Calu3 (cell line): ENCODE results near the gene KRT7. TPM values are rescaled to one million over a fixed set of nuclear protein-coding genes. Genes with fewer than 3 reads are reported as not detected.

Experiments
- BruUV-seq: library from RNA; stranded (reverse); fragments of 400-500 nt; replicated peaks from 2 replicates; lab custom pipeline; 2021; lab: Mats Ljungman, UMichigan
- CTCF ChIA-PET: fragments of 300-600 bp; sonication (Branson Sonifier 250); formaldehyde crosslinking; loops from one replicate; lab custom pipeline; 2022; ENCODE audit warnings: antibody characterized with exemption; lab: Charles Lee
- DNase-seq: peaks from one replicate; pipeline ENCODE4 v3.0.0; 2022
- H3K27ac Mint-ChIP-seq: one replicate; pipeline ENCODE4 v1.8.0; 2022; ENCODE audit warnings: mixed read lengths; ENCODE audit not compliant: unreplicated experiment
- H3K27me3 Mint-ChIP-seq: one replicate; pipeline ENCODE4 v1.8.0; 2022; ENCODE audit warnings: mixed read lengths; ENCODE audit not compliant: unreplicated experiment
- H3K36me3 Mint-ChIP-seq: one replicate; pipeline ENCODE4 v1.8.0; 2022; ENCODE audit warnings: mild to moderate bottlenecking, moderate library complexity, mixed read lengths; ENCODE audit not compliant: insufficient read depth, unreplicated experiment
- H3K4me1 Mint-ChIP-seq: one replicate; pipeline ENCODE4 v1.8.0; 2022; ENCODE audit warnings: mild to moderate bottlenecking, low read depth, mixed read lengths; ENCODE audit not compliant: unreplicated experiment
- H3K4me3 Mint-ChIP-seq: one replicate; pipeline ENCODE4 v1.8.0; 2022; ENCODE audit warnings: mild to moderate bottlenecking, low read depth, moderate library complexity, mixed read lengths; ENCODE audit not compliant: unreplicated experiment
- H3K9me3 Mint-ChIP-seq: one replicate; pipeline ENCODE4 v1.8.0; 2022; ENCODE audit warnings: low read depth, mixed read lengths; ENCODE audit not compliant: unreplicated experiment
- CTCF ChIP-seq: fragments of 200-600 bp; IDR thresholded peaks from one replicate; pipeline ENCODE4 v1.8.0; 2022; ENCODE audit warnings: antibody characterized with exemption; ENCODE audit not compliant: unreplicated experiment
- intact Hi-C: fragments of 100-400 bp; cut with micrococcal nuclease; formaldehyde crosslinking; loops from one replicate; pipeline ENCODE4 v1.10.0; 2022; ENCODE audit not compliant: unreplicated experiment
- total RNA-seq: library from RNA; stranded (reverse); gene quantifications from 2 replicates; pipeline ENCODE4 v1.2.3, GENCODE V29; 2022

KRT7 gene
- total RNA-seq, 1 experiment from 2014 or later: 2,828 TPM

DNA sequence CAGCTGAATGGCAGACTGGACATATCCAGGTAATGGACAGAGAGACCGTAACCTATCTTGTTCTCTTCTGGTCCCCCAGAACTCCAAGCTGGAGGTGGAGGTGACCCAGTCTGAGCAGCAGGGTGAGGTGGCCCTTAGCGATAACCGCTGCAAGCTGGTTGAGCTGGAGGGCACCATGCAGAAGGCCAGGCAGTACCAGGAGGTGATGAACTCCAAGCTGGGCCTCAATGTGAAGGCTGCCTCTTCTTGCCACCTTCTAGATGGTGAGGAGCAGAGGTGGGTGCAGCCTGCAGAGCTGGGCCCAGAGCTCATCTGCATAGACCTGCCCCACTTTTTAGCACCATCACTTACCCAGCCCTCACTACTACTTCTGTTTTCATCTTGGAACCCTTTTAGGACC is 34.2 kb downstream of the KRT7 start:
- DNase-seq: no peak
- H3K27ac Mint-ChIP-seq: no peak overlapping the region
- no peak overlapping the region for H3K4me3 Mint-ChIP-seq
- intact Hi-C loops: no loop called here
- no peaks in the 10 kb centered on the region for H3K9me3 Mint-ChIP-seq
- no peak for TF ChIP-seq CTCF
- no TSS peak for BruUV-seq
- CTCF ChIA-PET: no interaction called here
- H3K36me3 Mint-ChIP-seq: peaks cover 5% of the 10 kb centered on the region
- no peaks in the 10 kb centered on the region for H3K4me1 Mint-ChIP-seq
- no peaks in the 10 kb centered on the region for H3K27me3 Mint-ChIP-seq

DNA sequence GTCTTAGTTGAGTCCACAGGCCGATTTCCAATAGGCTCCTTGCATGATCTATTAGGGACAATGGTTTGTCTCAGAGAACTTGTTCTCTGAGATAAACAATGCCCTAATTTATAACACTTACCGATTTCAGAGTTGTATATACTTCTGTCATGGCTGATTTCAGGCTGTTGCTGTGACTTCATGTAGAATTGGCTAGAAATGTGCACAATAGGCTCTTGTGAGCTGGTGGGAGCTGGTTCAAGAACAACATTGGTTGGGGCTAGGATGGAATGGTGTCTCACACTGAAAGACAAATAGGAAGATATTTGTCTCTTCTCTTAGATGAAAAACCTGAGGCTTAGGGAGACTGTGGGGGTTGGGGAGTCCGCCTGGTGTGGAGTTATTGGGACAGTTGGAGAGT is 34.7 kb downstream of the KRT7 start:
- Mint-ChIP-seq H3K27me3 (no peaks in the 10 kb centered on the region), H3K36me3 (peaks cover under 1% of the 10 kb centered on the region), H3K4me3 (no peak overlapping the region), H3K9me3 (no peaks in the 10 kb centered on the region), H3K4me1 (no peaks in the 10 kb centered on the region), H3K27ac (no peak overlapping the region)
- no TSS peak for BruUV-seq
- TF ChIP-seq CTCF: no peak
- intact Hi-C loops: no loop called here
- no peak for DNase-seq
- CTCF ChIA-PET: no interaction called here

- no peak for TF ChIP-seq CTCF
- H3K9me3 Mint-ChIP-seq: no peaks in the 10 kb centered on the region
- CTCF ChIA-PET: no interaction called here
- no peaks in the 10 kb centered on the region for H3K27me3 Mint-ChIP-seq
- H3K27ac Mint-ChIP-seq: no peak overlapping the region
- BruUV-seq: no TSS peak
- no peak overlapping the region for H3K4me3 Mint-ChIP-seq
- no peak for DNase-seq
- H3K4me1 Mint-ChIP-seq: no peaks in the 10 kb centered on the region
- no peaks in the 10 kb centered on the region for H3K36me3 Mint-ChIP-seq
- intact Hi-C loops: no loop called here
Observed at GRCh38 chr12:52268212-52268611, 35.2 kb downstream of the KRT7 start.

DNA sequence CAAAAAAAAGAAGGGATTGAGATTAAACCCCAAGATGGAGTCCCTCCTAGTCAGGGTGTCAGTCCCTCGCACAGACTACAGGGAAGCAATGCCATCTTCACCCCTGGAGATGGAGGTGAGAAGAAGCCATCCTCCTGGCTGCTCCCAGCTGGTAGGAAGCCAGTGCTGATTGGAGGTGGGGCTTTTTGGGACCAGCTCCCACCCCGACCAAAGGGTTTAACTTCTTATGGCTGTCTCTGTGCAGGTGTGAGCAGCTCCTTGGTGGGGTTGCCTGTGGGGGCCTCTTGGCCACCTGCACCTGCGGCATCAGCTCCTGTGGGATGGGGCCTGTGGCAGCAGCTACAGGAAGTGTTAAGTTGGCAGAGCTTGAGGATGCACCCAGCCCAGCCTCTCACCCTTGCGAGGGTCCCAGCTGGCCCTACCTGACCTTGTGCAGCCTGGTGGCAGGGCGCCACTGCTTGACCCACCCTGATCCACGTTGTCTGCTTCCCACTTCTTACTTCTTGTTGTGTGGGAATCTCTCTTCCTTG is 37.6 kb downstream of the KRT7 start:
- TF ChIP-seq CTCF: no peak
- CTCF ChIA-PET: interaction anchor here (0.6 kb wide), 1 partner anchor 79 kb away, joined by 5 read pairs; the partner anchor contains the start of gene KRT80
- intact Hi-C loops: no loop called here
- Mint-ChIP-seq H3K27me3 (no peaks in the 10 kb centered on the region), H3K27ac (peak overlapping the region; percentile 16), H3K4me1 (no peaks in the 10 kb centered on the region), H3K9me3 (peaks cover 3% of the 10 kb centered on the region), H3K36me3 (no peaks in the 10 kb centered on the region), H3K4me3 (no peak overlapping the region)
- no TSS peak for BruUV-seq
- no peak for DNase-seq
